HG03108 (cell line): Measurements from ENCODE around the gene ZSWIM9.

ENCODE experiments used
- ATAC-seq: cut with Tn5 transposase; IDR thresholded peaks from one replicate; pipeline ENCODE4 v1.9.1; 2021; ENCODE audit warnings: moderate library complexity; ENCODE audit not compliant: unreplicated experiment

Gene ZSWIM9

GRCh38 chr19:48169939-48170803, at the start of gene ZSWIM9, which contains the start of gene LIG1:
Gene ZSWIM9, plus strand, starts transcription at chr19:48170680. Its CDS starts 1,123 bp downstream, at chr19:48171803.
Gene LIG1, minus strand, starts transcription at chr19:48170344. Its CDS starts 4,778 bp downstream, at chr19:48165566.
- peak; percentile 76 for ATAC-seq

GRCh38 chr19:48121066-48121465, 49.4 kb upstream of the ZSWIM9 start:
- no peak for ATAC-seq

GRCh38 chr19:48121909-48122371, 48.5 kb upstream of the ZSWIM9 start:
- ATAC-seq, result no peak

- ATAC-seq, result no peak
Observed at GRCh38 chr19:48122421-48122820, 48.1 kb upstream of the ZSWIM9 start.

GRCh38 chr19:48123907-48124651, 46.4 kb upstream of the ZSWIM9 start:
- ATAC-seq, result no peak

GRCh38 chr19:48127561-48127960, 42.9 kb upstream of the ZSWIM9 start:
- ATAC-seq, result no peak

GRCh38 chr19:48133094-48133493, 37.4 kb upstream of the ZSWIM9 start:
- no peak for ATAC-seq

- ATAC-seq, result no peak
Observed at GRCh38 chr19:48135411-48135810, 35.1 kb upstream of the ZSWIM9 start.

GRCh38 chr19:48136547-48136946, 33.9 kb upstream of the ZSWIM9 start:
- no peak for ATAC-seq

- ATAC-seq, result no peak
Observed at GRCh38 chr19:48137411-48137810, 33.1 kb upstream of the ZSWIM9 start.

- no peak for ATAC-seq
Observed at GRCh38 chr19:48139053-48139452, 31.4 kb upstream of the ZSWIM9 start.

- no peak for ATAC-seq
Observed at GRCh38 chr19:48147597-48148175, 22.8 kb upstream of the ZSWIM9 start.

GRCh38 chr19:48148576-48148975, 21.9 kb upstream of the ZSWIM9 start:
- ATAC-seq, result no peak

- ATAC-seq, result no peak
Observed at GRCh38 chr19:48149430-48149829, 21.1 kb upstream of the ZSWIM9 start.

GRCh38 chr19:48152551-48152950, 17.9 kb upstream of the ZSWIM9 start:
- no peak for ATAC-seq

GRCh38 chr19:48154003-48154402, 16.5 kb upstream of the ZSWIM9 start:
- ATAC-seq, result no peak

GRCh38 chr19:48158210-48158790, 12.2 kb upstream of the ZSWIM9 start:
- ATAC-seq, result no peak

- ATAC-seq, result no peak
Observed at GRCh38 chr19:48168689-48169088, 1.8 kb upstream of the ZSWIM9 start.

GRCh38 chr19:48169578-48169938, 922 bp upstream of the ZSWIM9 start:
- ATAC-seq, result peak; percentile 10

GRCh38 chr19:48170817-48171347, 402 bp downstream of the ZSWIM9 start:
- no peak for ATAC-seq

GRCh38 chr19:48171710-48172109, 1.2 kb downstream of the ZSWIM9 start:
- no peak for ATAC-seq
